ENCODE results near the gene FAM228A.

FAM228A gene

GRCh38 chr2:24225499-24226242, 50.8 kb downstream of the FAM228A start:
- DNase-seq (ENCODE audit: low spot score), result no peak

GRCh38 chr2:24228470-24228869, 53.6 kb downstream of the FAM228A start:
- no peak for DNase-seq (ENCODE audit: low spot score)

GRCh38 chr2:24231461-24231881, 56.6 kb downstream of the FAM228A start:
- no peak for DNase-seq (ENCODE audit: low spot score)

DNA sequence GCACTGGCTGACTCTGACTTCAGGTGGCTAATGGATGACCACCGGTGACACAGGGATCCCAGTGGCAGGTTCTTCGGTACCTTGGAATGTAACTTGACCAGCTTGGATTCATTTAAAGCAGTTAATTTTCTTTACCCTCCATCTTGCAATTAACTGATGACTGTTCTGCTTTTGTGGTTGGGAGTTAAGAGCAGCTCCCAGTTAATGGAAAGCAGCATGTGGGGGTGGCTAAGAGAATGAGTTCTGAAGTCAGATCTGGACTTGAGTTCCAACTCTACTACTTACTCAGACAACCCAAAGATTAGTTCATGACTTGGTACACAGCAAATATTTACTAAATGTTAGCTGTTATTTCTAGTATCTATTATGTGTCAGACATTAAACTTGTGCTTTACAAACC, 58.5 kb downstream of the FAM228A start:
- no peak for DNase-seq (ENCODE audit: low spot score)

DNA sequence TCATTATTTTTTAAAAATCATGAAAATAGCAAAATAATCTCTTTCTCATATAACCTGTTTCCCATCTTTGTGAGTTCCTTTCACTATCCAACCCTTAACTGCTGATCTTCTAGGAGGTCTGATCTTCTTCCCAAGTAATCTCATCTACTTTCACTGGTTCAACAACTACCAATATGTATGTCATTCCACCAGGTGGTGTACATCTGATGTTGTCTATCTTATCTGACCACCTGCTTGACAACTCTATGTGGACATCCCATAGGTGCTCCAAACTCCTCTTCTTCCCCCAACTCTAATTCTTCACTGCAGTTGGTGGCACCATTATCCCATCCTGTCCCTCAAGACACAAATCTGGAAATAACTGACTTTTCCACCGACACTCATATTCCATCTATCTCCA, 62.5 kb downstream of the FAM228A start:
- no peak for DNase-seq (ENCODE audit: low spot score)

DNA sequence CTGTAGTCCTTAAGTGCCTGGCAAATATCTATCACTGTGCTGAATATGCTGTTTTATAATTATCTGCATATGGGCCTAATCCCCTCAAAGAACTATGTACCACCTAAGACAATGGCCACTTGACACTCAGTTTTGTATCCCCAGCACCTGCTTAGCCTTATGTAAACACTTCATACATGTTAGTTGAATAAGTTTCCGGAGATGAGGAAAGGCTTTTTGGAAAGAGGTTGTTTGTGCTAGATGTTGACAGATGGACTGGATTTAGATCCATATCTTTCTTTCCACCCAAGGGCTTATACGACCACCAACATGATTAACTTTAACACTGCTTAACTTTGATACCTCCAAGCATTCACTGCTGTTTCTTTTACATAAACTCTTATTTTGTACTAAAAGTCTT, 63.3 kb downstream of the FAM228A start:
- no peak for DNase-seq (ENCODE audit: low spot score)

GRCh38 chr2:24239553-24239952, 64.7 kb downstream of the FAM228A start:
- DNase-seq (ENCODE audit: low spot score), result no peak
